Endothelial cell of umbilical vein (primary cell): ENCODE data around the gene CMBL.

Experiments used
- CTCF ChIP-seq, 2 donors: IDR thresholded peaks; 1 replicate in 1 of 2; 2 replicates in 1 of 2; pipeline ENCODE4 v1.5.1; 2011; ENCODE audit warnings: low read length in 2 of 2, mild to moderate bottlenecking in 2 of 2, moderate library complexity in 2 of 2, control low read depth in 1 of 2, inconsistent platforms in 1 of 2, low read depth in 1 of 2; ENCODE audit not compliant: insufficient read depth in 1 of 2; ENCODE audit errors: extremely low read depth in 1 of 2
- EZH2 ChIP-seq: IDR thresholded peaks from 2 replicates; pipeline ENCODE4 v1.6.1; 2012; ENCODE audit warnings: borderline replicate concordance, low read depth, mild to moderate bottlenecking, moderate library complexity, low read length, inconsistent platforms; ENCODE audit not compliant: severe bottlenecking
- MAX ChIP-seq: IDR thresholded peaks from 2 replicates; pipeline ENCODE4 v1.6.1; 2011; ENCODE audit not compliant: insufficient read depth, insufficient read length
- POLR2A ChIP-seq: IDR thresholded peaks from 2 replicates; pipeline ENCODE4 v1.6.1; 2012; ENCODE audit warnings: low read depth, mild to moderate bottlenecking, control low read depth, low read length
- POLR2AphosphoS5 ChIP-seq: IDR thresholded peaks from 2 replicates; pipeline ENCODE4 v1.6.1; 2012; ENCODE audit warnings: low read depth, mild to moderate bottlenecking, control low read depth, low read length, moderate library complexity; ENCODE audit not compliant: insufficient read depth

DNA sequence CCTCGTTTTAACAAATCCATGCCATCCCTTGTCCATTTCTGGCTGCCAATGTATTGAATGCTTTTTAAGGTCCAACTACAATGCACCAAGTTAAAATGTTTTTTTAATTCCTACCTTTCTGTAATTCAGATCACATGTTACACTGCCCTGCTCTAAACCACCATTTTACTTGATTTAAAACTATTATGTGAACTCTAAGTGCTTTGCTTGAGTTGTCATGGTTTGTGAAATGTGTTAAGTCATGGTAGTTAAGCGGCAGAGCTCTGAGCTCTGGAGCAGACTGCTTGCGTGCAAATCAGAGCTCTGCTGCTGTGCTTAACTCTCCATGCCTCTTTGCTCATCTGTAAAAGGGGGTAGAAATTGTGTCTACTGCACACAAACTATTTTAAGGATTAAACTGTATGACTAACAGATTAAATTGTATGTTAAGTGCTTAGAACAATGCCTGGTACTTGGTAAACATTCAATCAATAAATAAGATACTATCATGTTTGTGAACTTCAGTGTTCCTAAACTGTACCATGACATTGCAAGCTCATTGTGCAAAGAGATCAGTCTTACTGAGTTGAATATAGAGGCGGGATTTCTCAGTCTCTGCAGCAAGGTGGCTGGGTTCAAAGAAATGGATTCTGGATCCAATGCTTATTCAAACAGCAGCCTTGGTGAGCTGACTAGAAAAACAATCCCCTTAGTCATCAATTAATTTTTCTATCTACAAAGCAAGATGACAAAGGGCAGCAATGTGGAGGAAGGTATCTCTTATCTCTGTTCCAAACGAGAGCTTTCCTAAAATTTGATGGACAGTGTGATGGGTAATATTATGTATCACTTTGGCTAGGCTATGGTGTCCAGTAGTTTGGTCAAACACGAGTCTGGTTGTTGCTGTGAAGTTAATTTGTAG, 16.1 kb upstream of the CMBL start:
- TF ChIP-seq CTCF (IDR thresholded peaks at IDR 0.05; ENCODE audit: extremely low read depth in 1 of 2, insufficient read depth in 1 of 2, low read depth in 1 of 2, low read length in 2 of 2) (no peak), POLR2A (no peak), POLR2AphosphoS5 (no peak), EZH2 (no peak), MAX (no peak)
